GM18505 (cell line): ENCODE data around the gene LECT2.

Experiments used
- ATAC-seq: cut with Tn5 transposase; IDR thresholded peaks from one replicate; pipeline ENCODE4 v1.9.1; 2021; ENCODE audit not compliant: unreplicated experiment
- POLR2A ChIP-seq: IDR thresholded peaks from 4 replicates; pipeline ENCODE4 v1.6.1; 2011; ENCODE audit warnings: borderline replicate concordance; ENCODE audit not compliant: insufficient read depth, insufficient read length; ENCODE audit errors: extremely low read depth

Gene LECT2

DNA sequence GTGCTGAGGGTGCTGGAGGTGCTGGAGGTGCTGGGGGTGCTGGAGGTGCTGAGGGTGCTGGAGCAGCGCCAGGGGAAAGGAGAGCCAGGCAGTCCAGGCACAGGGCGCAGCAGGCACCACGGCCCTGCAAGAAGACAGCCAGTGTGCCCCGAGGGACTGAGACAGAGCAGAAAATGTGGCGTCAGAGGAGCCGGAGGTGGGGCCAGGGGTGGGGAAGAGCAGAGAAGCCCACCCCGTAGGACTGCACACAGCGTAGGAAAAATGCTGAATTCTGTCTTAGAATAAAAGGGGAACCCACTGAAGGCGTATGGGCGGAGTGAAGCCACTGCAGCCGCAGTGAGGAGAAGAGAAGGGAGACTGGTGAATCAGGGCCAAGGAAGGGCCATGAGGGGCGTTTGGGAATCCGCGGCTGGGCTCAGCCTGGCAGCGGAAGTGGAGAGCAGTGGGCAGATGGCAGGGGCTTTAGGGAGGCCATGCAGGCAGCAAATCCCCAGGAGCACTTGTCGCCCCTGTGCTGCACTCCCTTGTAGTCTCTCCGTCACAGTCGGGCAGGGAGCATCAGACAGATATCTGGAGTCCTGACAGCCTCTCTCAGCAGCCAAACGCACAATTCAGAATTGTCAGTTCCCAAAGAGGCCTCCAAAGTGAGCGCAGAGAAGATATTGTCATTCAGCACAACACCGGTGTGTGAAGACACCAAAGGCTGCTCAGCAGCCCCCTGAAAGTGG lies 35.9 kb upstream of the LECT2 start:
- no peak for TF ChIP-seq POLR2A

GRCh38 chr5:135989686-135990085 lies 34.9 kb upstream of the LECT2 start:
- ATAC-seq, result no peak
- TF ChIP-seq POLR2A, result no peak

More for the DNA sequence above, 35.9 kb upstream of the LECT2 start:
- no peak for ATAC-seq

- no peak for TF ChIP-seq POLR2A
- no peak for ATAC-seq
Measured at GRCh38 chr5:135988546-135988945, 33.8 kb upstream of the LECT2 start.

DNA sequence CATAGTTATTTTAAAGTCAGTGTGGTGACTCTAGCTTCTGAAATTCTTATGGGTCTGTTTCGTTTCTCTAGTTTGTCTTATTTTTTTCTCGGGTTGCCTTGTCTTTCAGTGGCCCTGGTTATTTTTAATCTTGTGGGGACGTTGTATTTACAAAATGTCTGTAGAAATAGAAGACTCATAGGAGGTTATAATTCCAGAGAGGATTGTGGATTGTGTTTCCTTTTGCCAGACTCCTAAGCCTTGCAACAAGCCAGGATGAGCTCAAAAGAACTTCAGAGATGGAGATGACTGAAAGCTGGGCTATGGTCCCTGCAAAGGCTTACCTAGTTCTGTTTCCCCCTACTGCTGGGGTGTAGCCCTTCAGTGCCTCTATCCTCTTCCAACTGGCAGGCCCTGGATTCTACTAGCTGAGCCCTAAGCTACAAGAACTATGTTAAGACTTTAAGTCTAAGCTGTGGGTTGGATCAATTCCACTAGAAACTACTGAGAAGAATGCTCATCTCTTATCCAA lies 32.2 kb upstream of the LECT2 start:
- no peak for TF ChIP-seq POLR2A
- no peak for ATAC-seq

GRCh38 chr5:135986401-135986800 lies 31.6 kb upstream of the LECT2 start:
- no peak for TF ChIP-seq POLR2A

DNA sequence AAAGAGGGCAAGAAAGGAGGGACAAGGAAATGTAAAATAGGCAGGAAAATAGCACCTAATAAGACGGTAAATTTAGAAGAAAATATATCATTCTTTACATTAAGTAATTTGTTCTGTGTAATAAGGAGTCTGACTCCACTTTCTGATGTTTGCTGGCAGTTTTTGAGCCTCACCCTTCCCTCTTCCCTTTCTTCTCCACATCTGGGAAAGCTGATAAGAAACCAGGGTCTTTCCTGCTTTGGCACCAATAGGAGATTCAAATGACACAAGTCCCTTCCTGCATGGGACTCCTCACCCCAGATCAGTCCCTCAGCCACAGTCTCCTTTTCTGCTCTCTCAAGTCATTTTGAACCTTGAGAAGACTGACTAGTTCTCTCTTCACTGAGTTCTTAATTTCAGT lies 31.2 kb upstream of the LECT2 start:
- ATAC-seq, result no peak

More at GRCh38 chr5:135986401-135986800, 31.6 kb upstream of the LECT2 start:
- ATAC-seq, result no peak

GRCh38 chr5:135980620-135981019 lies 25.8 kb upstream of the LECT2 start:
- TF ChIP-seq POLR2A, result no peak
- no peak for ATAC-seq

More for the DNA sequence above, 31.2 kb upstream of the LECT2 start:
- TF ChIP-seq POLR2A, result no peak

DNA sequence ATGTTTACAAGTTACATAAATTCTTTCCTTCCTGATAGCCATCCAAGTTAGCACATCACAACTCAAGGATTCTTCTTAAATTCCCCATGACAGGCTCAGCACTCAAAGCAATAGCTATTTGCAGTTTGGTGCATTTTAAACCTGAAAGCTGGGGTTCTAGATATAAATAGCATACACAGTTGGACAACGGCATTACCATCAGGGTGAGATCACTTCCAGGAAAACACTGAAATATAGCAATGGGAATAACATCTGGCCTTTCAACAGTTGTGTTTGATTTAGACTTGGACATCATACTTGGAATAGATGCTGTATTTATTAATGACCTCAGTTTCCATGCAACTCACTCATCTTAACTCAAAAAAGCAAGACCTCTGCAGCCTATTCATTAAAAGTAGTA lies 24.7 kb upstream of the LECT2 start:
- no peak for TF ChIP-seq POLR2A
- ATAC-seq, result no peak

GRCh38 chr5:135978993-135979392 lies 24.2 kb upstream of the LECT2 start:
- no peak for TF ChIP-seq POLR2A
- ATAC-seq, result no peak

DNA sequence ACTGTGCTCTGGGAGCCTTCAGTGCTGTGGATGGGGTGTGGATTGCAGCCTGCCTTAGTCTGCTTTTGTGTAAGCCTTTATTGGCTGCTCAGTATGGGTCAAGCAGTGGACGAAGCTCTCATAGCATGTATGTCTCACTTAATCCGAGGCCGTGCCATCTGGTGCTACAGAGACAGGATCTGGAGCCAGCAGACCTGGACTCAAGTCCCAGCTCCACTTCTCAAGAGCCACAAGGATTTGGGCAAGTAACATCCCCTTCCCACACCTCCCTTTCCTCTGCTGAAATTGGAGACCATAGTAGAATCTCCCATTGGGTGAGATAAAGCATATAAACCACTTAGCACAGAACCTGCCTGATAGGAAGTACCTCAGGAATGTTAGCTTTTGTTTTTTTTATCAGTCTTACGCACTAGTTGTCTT lies 23.4 kb upstream of the LECT2 start:
- TF ChIP-seq POLR2A, result no peak

DNA sequence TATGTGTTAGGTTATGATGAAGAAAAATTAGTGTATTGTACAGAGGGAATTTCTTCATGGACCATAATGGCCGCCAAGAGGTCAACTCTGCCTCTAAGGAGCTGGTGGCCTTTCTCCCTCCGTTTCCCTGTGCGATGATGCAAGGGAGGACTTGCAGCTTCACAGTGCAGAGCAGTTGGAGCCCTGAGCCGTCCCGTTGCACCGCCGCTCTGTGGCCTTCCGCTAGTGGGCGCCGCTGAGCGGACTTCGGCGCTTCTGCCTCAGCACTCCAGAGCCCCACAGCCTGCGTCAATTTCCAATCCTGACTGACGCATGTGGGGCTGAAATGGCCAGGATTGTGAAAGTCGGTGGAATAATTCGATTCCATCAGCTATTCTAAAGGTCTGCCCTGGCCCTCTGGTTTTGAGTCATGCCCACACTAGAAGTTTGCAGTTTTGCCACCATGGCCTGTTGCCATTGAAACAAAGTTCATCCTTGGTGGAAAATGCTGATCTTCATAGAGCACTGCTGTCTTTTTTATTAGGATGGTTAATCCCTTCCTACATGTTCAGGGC lies 22.7 kb upstream of the LECT2 start:
- no peak for TF ChIP-seq POLR2A
- peak; percentile 77 for ATAC-seq

More for the DNA sequence above, 23.4 kb upstream of the LECT2 start:
- ATAC-seq, result no peak

- ATAC-seq, result no peak
- TF ChIP-seq POLR2A, result no peak
Measured at GRCh38 chr5:135976216-135976615, 21.4 kb upstream of the LECT2 start.

DNA sequence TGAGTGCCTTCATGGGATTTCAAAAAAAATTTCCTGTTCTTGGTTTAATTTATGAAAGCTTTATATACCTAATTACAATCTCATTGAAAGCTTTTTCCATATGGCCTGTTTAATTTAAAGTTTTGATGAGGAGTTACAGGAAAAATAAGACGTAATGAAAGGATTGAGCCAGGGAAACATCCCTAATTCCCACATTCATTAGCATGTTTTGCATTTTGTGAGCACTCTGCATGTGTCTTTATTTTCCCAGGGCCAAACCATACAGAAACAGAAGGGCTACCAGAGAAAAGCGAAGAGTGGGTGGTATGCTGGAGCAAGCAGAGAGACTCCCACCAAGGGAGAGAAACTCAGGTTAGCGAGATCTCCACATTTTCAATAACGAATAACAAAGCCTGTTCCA lies 20.3 kb upstream of the LECT2 start:
- TF ChIP-seq POLR2A, result no peak
- ATAC-seq, result no peak

DNA sequence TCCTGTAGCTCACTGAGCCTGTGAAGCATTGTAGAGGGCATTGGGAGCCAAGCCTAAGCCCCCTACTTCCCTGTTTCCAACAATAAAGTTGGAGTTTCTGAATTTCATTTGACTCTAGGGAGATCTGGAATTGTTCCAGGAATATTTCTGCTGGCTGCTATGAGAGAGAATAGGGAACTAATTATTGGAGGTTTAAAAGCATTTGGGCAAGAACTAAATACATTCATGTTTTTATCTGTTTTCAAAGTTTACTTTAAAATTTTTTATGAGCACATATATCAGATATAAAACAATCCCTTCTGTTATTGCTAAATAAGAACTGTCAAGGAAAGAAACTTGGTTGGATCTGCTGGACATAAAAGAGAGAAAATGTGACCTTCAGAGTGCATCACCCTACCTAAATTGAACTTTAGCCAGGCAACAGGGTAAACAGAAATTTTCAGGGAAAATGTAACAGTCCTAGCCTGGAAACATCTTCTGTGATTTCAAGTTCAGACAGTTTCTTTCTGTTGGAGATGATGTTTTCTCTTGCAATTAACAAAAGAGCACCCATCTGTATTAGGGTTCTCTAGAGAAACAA lies 19.3 kb upstream of the LECT2 start:
- TF ChIP-seq POLR2A, result no peak
- no peak for ATAC-seq

GRCh38 chr5:135973323-135974020 lies 18.7 kb upstream of the LECT2 start:
- ATAC-seq, result no peak
- TF ChIP-seq POLR2A, result no peak
